SK-N-SH treated with all-trans-retinoic acid at 6 μM for 48 hours (cell line): ENCODE measurements around the gene SNX8.

Source experiments
- ATAC-seq: fragments of 200-7000 bp; cut with Tn5 transposase; 3 replicates; pipeline ENCODE4 v1.9.1; 2020; ENCODE audit warnings: mild to moderate bottlenecking, moderate library complexity
- ARNTL ChIP-seq: fragments of 450-650 bp; formaldehyde crosslinking; IDR thresholded peaks from 2 replicates; pipeline ENCODE4 v1.5.0; 2020; ENCODE audit warnings: low read depth, mild to moderate bottlenecking, moderate library complexity, borderline replicate concordance
- BACH2 ChIP-seq: fragments of 250-450 bp; sonication (Bioruptor Pico); IDR thresholded peaks from 2 replicates; pipeline ENCODE4 v1.9.0; 2021; ENCODE audit warnings: mild to moderate bottlenecking, borderline replicate concordance
- CREB5 ChIP-seq: fragments of 250-450 bp; sonication (Bioruptor Pico); IDR thresholded peaks from 2 replicates; pipeline ENCODE4 v1.5.1; 2020; ENCODE audit warnings: low read depth, mild to moderate bottlenecking, moderate library complexity
- CSDC2 ChIP-seq: fragments of 250-450 bp; sonication (Bioruptor Pico); IDR thresholded peaks from 2 replicates; pipeline ENCODE4 v1.5.0; 2020; ENCODE audit warnings: mild to moderate bottlenecking, moderate library complexity
- CSRNP3 ChIP-seq: fragments of 250-450 bp; sonication (Bioruptor Pico); IDR thresholded peaks from 2 replicates; pipeline ENCODE4 v1.5.1; 2021; ENCODE audit warnings: mild to moderate bottlenecking, moderate library complexity
- ESRRG ChIP-seq: fragments of 250-450 bp; sonication (Bioruptor Pico); IDR thresholded peaks from 2 replicates; pipeline ENCODE4 v1.6.1; 2021; ENCODE audit warnings: mild to moderate bottlenecking
- ISL1 ChIP-seq: fragments of 250-450 bp; sonication (Bioruptor Pico); IDR thresholded peaks from 2 replicates; pipeline ENCODE4 v2.1.2; 2022; ENCODE audit warnings: mild to moderate bottlenecking, moderate library complexity
- PATZ1 ChIP-seq: fragments of 250-450 bp; sonication (Bioruptor Pico); IDR thresholded peaks from 2 replicates; pipeline ENCODE4 v1.8.0; 2020; ENCODE audit warnings: mild to moderate bottlenecking, moderate library complexity, borderline replicate concordance
- POU6F1 ChIP-seq: fragments of 250-450 bp; sonication (Bioruptor Pico); IDR thresholded peaks from 2 replicates; pipeline ENCODE4 v1.8.0; 2021; ENCODE audit warnings: low read depth, mild to moderate bottlenecking, moderate library complexity, borderline replicate concordance
- RARB ChIP-seq: fragments of 250-450 bp; sonication (Bioruptor Pico); IDR thresholded peaks from 2 replicates; pipeline ENCODE4 v1.8.0; 2021; ENCODE audit warnings: mild to moderate bottlenecking, moderate library complexity
- SNAI2 ChIP-seq: fragments of 250-450 bp; sonication (Bioruptor Pico); IDR thresholded peaks from 2 replicates; pipeline ENCODE4 v1.5.0; 2020; ENCODE audit warnings: mild to moderate bottlenecking, moderate library complexity
- TCF4 ChIP-seq: fragments of 250-450 bp; sonication (Bioruptor Pico); IDR thresholded peaks from 2 replicates; pipeline ENCODE4 v1.8.0; 2021; ENCODE audit warnings: mild to moderate bottlenecking, moderate library complexity, borderline replicate concordance
- TOX ChIP-seq: fragments of 250-450 bp; sonication (Bioruptor Pico); IDR thresholded peaks from 2 replicates; pipeline ENCODE4 v1.8.0; 2021; ENCODE audit warnings: mild to moderate bottlenecking, moderate library complexity, borderline replicate concordance
- TSHZ2 ChIP-seq: fragments of 250-450 bp; sonication (Bioruptor Pico); IDR thresholded peaks from 2 replicates; pipeline ENCODE4 v1.5.0; 2020; ENCODE audit warnings: mild to moderate bottlenecking, moderate library complexity
- ZC3H10 ChIP-seq: fragments of 250-450 bp; sonication (Bioruptor Pico); IDR thresholded peaks from 2 replicates; pipeline ENCODE4 v1.5.1; 2021; ENCODE audit warnings: mild to moderate bottlenecking, moderate library complexity
- ZFP3 ChIP-seq: fragments of 250-450 bp; sonication (Bioruptor Pico); IDR thresholded peaks from 2 replicates; pipeline ENCODE4 v1.5.0; 2020; ENCODE audit warnings: mild to moderate bottlenecking, moderate library complexity
- ZFP30 ChIP-seq: fragments of 450-650 bp; formaldehyde crosslinking; IDR thresholded peaks from 2 replicates; pipeline ENCODE4 v1.5.0; 2022; ENCODE audit warnings: mild to moderate bottlenecking, moderate library complexity
- ZNF565 ChIP-seq: fragments of 450-650 bp; formaldehyde crosslinking; conservative IDR thresholded peaks from 2 replicates; pipeline ENCODE4 v1.5.0; 2020; ENCODE audit warnings: low read depth, mild to moderate bottlenecking, moderate library complexity
- ZNF8 ChIP-seq: fragments of 450-650 bp; formaldehyde crosslinking; IDR thresholded peaks from 2 replicates; pipeline ENCODE4 v1.5.0; 2020; ENCODE audit warnings: mild to moderate bottlenecking, moderate library complexity

SNX8 gene

GRCh38 chr7:2314209-2314955 lies at the start of gene SNX8:
Gene SNX8, minus strand, starts transcription at chr7:2314441. Its CDS starts 20 bp downstream, at chr7:2314421.
- peak; percentile 86 for ATAC-seq
- TF ChIP-seq PATZ1 (no peak), CREB5 (CRISPR knock-in tag) (no peak), ARNTL (CRISPR knock-in tag) (no peak), TSHZ2 (CRISPR knock-in tag) (no peak), ZNF8 (CRISPR knock-in tag) (no peak), ISL1 (CRISPR knock-in tag) (no peak), RARB (CRISPR knock-in tag) (no peak)

DNA sequence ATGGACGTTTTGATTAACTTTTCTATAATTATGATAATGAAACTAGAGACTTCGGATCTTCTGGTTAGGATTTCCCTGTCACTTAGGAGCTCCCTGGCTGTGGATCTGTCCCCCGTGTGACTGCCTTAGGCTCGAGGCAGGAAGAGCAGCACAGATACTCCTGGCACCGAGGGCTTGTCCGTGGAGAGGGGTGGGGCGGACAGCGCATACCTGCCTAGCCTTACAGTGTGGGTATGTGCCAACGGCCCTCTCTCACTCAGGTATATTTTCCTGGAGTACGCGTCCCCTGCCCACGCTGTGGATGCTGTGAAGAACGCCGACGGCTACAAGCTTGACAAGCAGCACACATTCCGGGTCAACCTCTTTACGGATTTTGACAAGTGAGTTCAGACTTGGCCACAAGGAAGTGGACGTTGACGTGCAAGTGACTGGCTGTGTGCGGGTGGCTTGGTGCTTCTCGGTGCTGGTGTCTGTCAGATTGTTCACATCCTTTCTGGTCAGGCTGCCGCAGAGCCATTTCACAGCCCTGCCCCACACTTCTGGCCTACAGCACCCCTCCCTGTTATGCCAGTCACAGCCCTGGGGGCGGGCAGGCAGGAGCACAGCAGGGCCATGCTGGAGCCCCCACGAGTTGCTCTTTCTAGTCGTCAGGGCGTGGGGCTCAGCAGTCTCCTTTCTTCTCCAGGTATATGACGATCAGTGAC lies 48.3 kb upstream of the SNX8 start:
- TF ChIP-seq ZFP30 (CRISPR knock-in tag) (no peak), ZFP3 (CRISPR knock-in tag) (no peak), ZNF8 (CRISPR knock-in tag) (no peak), SNAI2 (no peak), ZNF565 (CRISPR knock-in tag) (no peak), ZC3H10 (CRISPR knock-in tag) (no peak), TOX (CRISPR knock-in tag) (no peak), ESRRG (CRISPR knock-in tag) (no peak), PATZ1 (no peak), BACH2 (CRISPR knock-in tag) (no peak), CSRNP3 (no peak), POU6F1 (no peak), CSDC2 (CRISPR knock-in tag) (no peak), RARB (CRISPR knock-in tag) (no peak), CREB5 (CRISPR knock-in tag) (no peak), ARNTL (CRISPR knock-in tag) (no peak), TCF4 (CRISPR knock-in tag) (no peak)
- TF ChIP-seq, all 23 proteins: peak for 0

More for the DNA sequence above, 48.3 kb upstream of the SNX8 start:
- ATAC-seq, result no peak
